ENCODE measurements around the gene RNF208.

RNF208 gene

DNA sequence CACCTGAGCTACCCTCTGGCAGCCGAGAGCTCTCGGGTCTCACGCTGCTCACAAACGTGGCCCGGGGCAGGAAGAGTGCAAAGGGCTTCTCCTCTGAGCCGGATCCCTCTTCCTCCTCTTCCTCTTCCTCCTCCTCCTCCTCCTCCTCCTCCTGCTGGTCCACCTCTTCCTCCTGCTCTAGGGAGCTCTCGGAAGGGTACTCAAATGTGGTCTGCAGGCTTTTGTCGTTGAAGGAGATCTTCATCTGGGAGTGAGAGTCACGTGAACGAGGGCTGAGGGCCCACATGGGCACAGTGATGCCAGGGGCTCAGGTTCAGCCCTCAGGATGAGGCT lies 29.6 kb downstream of the RNF208 start:
- no peak overlapping the region for H3K27ac ChIP-seq (ENCODE audit: low read length)
- H3K9me3 ChIP-seq (ENCODE audit: insufficient read depth, low read length, severe bottlenecking): no peaks in the 10 kb centered on the region
- H4K20me1 ChIP-seq (ENCODE audit: insufficient read depth, low read length): peaks cover 29% of the 10 kb centered on the region
- H3K4me2 ChIP-seq (ENCODE audit: insufficient read depth, low read length): no peak overlapping the region
- H3K79me2 ChIP-seq (ENCODE audit: insufficient read depth, low read length): peaks cover 30% of the 10 kb centered on the region
- H3K9ac ChIP-seq (ENCODE audit: low read depth, low read length): no peak overlapping the region
- DNase-seq: no peak
- no peak for ATAC-seq (ENCODE audit: insufficient read depth, low read depth)
- no peak overlapping the region for H3K4me3 ChIP-seq (ENCODE audit: low read depth in 1 of 2, low read length in 2 of 2)
- no peak overlapping the region for H2AFZ ChIP-seq (ENCODE audit: low read depth, low read length)
- peaks cover 26% of the 10 kb centered on the region for H3K4me1 ChIP-seq (ENCODE audit: insufficient read depth, low read length)
- peaks cover 28% of the 10 kb centered on the region for H3K36me3 ChIP-seq (ENCODE audit: insufficient read depth, low read length)
- no peak for TF ChIP-seq EZH2 (IDR thresholded peaks at IDR 0.05; ENCODE audit: borderline replicate concordance, low read depth, low read length, severe bottlenecking)
- no peak for TF ChIP-seq CTCF (IDR thresholded peaks at IDR 0.05; ENCODE audit: borderline replicate concordance, extremely low read depth, low read length, poor library complexity, severe bottlenecking)
- no peaks in the 10 kb centered on the region for H3K27me3 ChIP-seq (ENCODE audit: insufficient read depth, low read length, poor library complexity)

GRCh38 chr9:137191691-137192447 lies 30.2 kb downstream of the RNF208 start:
- TF ChIP-seq CTCF (IDR thresholded peaks at IDR 0.05; ENCODE audit: borderline replicate concordance, extremely low read depth, low read length, poor library complexity, severe bottlenecking) (no peak), EZH2 (IDR thresholded peaks at IDR 0.05; ENCODE audit: borderline replicate concordance, low read depth, low read length, severe bottlenecking) (no peak)
- no peaks in the 10 kb centered on the region for H3K9me3 ChIP-seq (ENCODE audit: insufficient read depth, low read length, severe bottlenecking)

GRCh38 chr9:137191245-137191644 lies 30.8 kb downstream of the RNF208 start:
- DNase-seq (no peak), ATAC-seq (ENCODE audit: insufficient read depth, low read depth) (no peak)
- H3K4me2 ChIP-seq (ENCODE audit: insufficient read depth, low read length): no peak overlapping the region
- peaks cover 41% of the 10 kb centered on the region for H3K79me2 ChIP-seq (ENCODE audit: insufficient read depth, low read length)
- H3K4me1 ChIP-seq (ENCODE audit: insufficient read depth, low read length): peaks cover 36% of the 10 kb centered on the region
- H4K20me1 ChIP-seq (ENCODE audit: insufficient read depth, low read length): peaks cover 33% of the 10 kb centered on the region
- no peak overlapping the region for H3K27ac ChIP-seq (ENCODE audit: low read length)
- H3K27me3 ChIP-seq (ENCODE audit: insufficient read depth, low read length, poor library complexity): no peaks in the 10 kb centered on the region
- TF ChIP-seq CTCF (IDR thresholded peaks at IDR 0.05; ENCODE audit: borderline replicate concordance, extremely low read depth, low read length, poor library complexity, severe bottlenecking) (no peak), EZH2 (IDR thresholded peaks at IDR 0.05; ENCODE audit: borderline replicate concordance, low read depth, low read length, severe bottlenecking) (no peak)
- no peak overlapping the region for H3K4me3 ChIP-seq (ENCODE audit: low read depth in 1 of 2, low read length in 2 of 2)
- H3K9me3 ChIP-seq (ENCODE audit: insufficient read depth, low read length, severe bottlenecking): no peaks in the 10 kb centered on the region
- no peak overlapping the region for H3K9ac ChIP-seq (ENCODE audit: low read depth, low read length)
- peaks cover 39% of the 10 kb centered on the region for H3K36me3 ChIP-seq (ENCODE audit: insufficient read depth, low read length)
- H2AFZ ChIP-seq (ENCODE audit: low read depth, low read length): no peak overlapping the region

More at GRCh38 chr9:137191691-137192447, 30.2 kb downstream of the RNF208 start:
- Histone ChIP-seq H3K4me1 (ENCODE audit: insufficient read depth, low read length) (peaks cover 30% of the 10 kb centered on the region), H3K9ac (ENCODE audit: low read depth, low read length) (no peak overlapping the region), H3K27ac (ENCODE audit: low read length) (no peak overlapping the region), H3K4me2 (ENCODE audit: insufficient read depth, low read length) (no peak overlapping the region), H3K79me2 (ENCODE audit: insufficient read depth, low read length) (peaks cover 34% of the 10 kb centered on the region), H4K20me1 (ENCODE audit: insufficient read depth, low read length) (peaks cover 31% of the 10 kb centered on the region), H2AFZ (ENCODE audit: low read depth, low read length) (no peak overlapping the region), H3K27me3 (ENCODE audit: insufficient read depth, low read length, poor library complexity) (no peaks in the 10 kb centered on the region), H3K36me3 (ENCODE audit: insufficient read depth, low read length) (peaks cover 32% of the 10 kb centered on the region), H3K4me3 (ENCODE audit: low read depth in 1 of 2, low read length in 2 of 2) (no peak overlapping the region)
- ATAC-seq (ENCODE audit: insufficient read depth, low read depth) (no peak), DNase-seq (no peak)
